Mesenteric fat pad (tissue), 1 donor: Measurements from ENCODE around the gene BOK. TPM values are rescaled to one million over a fixed set of nuclear protein-coding genes. Genes with fewer than 3 reads are reported as not detected.

ENCODE experiments used
- DNase-seq: peaks from one replicate; pipeline ENCODE4 v3.0.0-alpha.2; 2020; ENCODE audit warnings: low spot score
- total RNA-seq: library from RNA; stranded (reverse); fragmentation: NEBNext Ultra II Directional; extraction: Animal tissue kit (Norgen Biotek cat#: 25700); gene quantifications from one replicate; pipeline ENCODE4 v1.2.1, GENCODE V29; 2021
- donor health status: DM: yes; HTN: yes; CAD: no.

The BOK gene
- total RNA-seq, 1 donor from 2014 or later, result 115 TPM

- DNase-seq, result no peak
Observed at GRCh38 chr2:241598061-241598460, 39.5 kb downstream of the BOK start.

- no peak for DNase-seq
Observed at GRCh38 chr2:241598487-241598886, 39.9 kb downstream of the BOK start.

DNA sequence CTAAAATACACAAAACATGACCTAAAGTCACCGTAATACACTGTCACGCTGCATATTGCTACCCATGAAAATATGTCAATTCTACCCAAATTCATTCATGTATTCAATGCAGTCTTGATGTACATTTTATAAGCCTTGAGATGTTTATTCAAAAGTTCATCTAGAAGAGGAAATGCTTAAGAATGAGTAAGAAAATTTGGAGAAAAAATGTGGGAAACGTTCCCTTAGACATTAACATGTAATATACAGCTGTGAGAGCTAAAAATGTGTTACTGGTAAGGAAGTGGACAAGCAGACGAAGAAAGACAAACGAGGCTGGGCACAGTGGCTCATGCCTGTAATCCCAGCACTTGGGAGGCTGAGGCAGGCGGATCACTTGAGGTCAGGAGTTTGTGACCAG is 41.1 kb downstream of the BOK start:
- no peak for DNase-seq

- DNase-seq, result no peak
Observed at GRCh38 chr2:241601841-241602240, 43.3 kb downstream of the BOK start.

DNA sequence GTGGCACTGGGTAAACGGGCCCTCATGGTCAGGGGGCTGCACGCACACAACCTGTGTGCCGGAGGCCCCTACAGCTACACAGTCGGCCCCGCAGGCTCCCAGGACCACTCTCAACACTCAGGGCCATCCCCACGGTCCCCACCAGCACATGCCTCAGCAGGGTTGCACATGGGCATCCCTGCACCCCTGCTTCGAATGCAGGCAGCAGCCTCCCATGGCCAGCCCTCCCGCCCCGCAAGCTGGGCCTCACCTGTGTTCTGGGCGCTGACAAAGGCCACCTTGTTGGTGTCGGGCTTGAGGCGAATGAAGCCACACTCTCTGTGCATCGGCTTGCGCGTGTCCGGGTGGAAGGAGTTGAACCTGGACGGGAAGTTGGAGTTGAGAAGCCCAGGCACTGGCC is 44.2 kb downstream of the BOK start:
- no peak for DNase-seq

DNA sequence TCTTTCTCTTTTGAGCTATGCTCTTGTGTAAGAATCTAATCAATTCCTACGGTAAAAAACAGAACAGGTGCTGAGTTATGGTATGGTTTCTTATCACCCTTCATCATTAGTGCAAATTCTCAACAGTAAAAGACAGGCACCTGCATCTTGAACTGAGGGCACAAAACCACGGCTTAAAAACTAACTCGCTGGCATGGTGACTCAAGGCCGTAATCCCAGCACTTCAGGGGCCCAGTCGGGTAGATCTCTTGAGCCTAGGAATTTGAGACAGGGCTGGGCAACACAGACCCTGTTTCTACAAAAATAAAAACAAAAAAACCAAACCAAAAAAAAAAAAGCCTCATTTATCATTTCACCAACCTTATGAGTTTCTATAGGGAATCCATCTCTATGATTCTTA is 45.1 kb downstream of the BOK start:
- DNase-seq, result no peak

DNA sequence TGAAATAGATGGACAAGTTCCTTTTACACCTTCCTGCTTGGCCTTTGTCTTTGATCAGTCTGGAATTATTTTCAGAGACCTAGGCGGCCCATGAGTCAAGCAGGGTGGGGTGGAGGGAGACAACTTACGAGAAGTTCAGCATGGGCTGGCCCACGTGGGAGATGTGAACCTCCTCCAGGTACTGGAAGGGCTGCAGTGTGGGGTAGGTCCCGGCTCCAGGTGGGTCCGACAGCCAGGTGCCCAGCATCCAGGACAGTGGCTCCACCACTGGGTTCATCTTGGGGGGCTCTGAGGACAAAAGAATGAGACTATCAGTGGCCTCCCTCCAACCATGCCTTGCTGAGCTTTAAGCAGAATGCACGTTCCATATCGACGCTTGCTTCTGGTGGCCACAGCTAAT is 47.6 kb downstream of the BOK start:
- no peak for DNase-seq

GRCh38 chr2:241607162-241607885 is 48.8 kb downstream of the BOK start:
- no peak for DNase-seq

GRCh38 chr2:241608881-241609280 is 50.3 kb downstream of the BOK start:
- DNase-seq, result no peak

GRCh38 chr2:241609859-241610793 is 51.6 kb downstream of the BOK start:
- peak; percentile 95 for DNase-seq

DNA sequence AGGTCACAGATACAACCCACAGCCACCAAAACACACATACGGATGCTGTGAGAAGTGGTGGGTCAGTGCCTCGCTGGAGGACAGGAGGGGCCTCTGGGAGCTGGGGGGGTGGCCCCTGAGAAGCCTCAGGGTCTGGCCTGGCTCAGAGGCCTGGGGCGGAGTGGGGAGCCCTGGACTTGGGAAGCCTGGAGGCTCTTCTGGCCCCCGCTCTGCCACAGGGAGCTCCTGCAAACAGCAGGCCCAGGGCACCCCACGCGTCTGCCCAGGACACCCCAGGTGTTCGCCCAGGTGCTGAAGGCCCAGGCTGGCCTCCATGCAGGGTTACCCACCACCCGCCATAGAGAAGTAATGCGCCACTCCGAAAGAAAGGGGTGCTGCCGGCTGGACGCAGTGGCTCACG is 52.5 kb downstream of the BOK start:
- no peak for DNase-seq

GRCh38 chr2:241612156-241613016 is 53.8 kb downstream of the BOK start:
- DNase-seq, result no peak

DNA sequence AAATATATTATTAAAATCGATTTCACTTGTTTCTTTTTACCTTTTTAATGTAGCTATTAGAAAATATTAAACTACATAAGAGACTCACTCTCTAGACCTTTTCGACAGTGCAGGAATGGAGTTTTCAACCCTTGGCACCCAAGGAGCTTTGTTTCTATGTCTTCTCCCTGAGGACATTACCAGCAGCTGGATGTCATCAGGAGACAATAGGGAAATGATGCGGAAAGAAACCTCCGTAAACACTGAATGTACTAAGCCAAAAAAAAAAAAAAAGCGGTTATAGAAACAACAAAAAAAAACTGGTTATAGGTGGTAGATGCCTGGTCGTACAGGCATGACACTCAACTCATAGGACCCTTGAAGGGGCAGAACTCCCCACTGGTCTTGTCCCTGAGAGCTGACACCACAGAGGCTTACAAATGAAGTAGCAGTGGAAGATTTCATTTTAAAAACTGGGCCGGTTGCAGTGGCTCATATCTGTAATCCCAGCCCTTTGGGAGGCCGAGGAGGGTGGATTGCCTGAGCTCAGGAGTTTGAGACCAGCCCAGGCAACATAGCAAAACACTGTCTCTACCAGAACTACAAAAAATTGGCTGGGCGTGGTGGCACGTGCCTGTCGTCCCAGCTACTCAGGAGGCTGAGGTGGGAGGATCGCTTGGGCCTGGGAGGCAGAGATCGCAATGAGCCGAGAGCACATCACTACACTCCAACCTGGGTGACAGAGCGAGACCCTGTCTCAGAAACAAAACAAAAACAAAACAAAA is 54.7 kb downstream of the BOK start:
- DNase-seq, result no peak

DNA sequence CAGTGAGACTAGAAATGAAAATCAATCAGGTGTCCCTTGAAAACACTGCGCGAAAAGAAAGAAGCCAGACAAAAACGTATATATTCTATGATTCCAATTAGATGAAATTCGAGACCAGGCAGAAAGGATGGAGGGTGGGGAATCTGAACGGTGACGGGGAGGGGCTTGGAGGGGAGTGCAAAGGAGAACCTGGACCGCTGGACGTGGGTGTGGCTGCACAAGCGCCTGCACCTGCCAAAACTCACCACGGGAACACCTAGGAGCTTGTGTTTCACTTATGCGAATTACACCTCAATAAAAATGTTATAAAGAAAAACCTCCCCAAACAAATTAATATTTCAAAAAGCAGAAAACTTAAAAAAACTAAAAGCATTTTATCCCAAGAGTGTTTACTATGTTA is 56.5 kb downstream of the BOK start:
- DNase-seq, result no peak

- DNase-seq, result no peak
Observed at GRCh38 chr2:241615522-241616052, 57.0 kb downstream of the BOK start.

DNA sequence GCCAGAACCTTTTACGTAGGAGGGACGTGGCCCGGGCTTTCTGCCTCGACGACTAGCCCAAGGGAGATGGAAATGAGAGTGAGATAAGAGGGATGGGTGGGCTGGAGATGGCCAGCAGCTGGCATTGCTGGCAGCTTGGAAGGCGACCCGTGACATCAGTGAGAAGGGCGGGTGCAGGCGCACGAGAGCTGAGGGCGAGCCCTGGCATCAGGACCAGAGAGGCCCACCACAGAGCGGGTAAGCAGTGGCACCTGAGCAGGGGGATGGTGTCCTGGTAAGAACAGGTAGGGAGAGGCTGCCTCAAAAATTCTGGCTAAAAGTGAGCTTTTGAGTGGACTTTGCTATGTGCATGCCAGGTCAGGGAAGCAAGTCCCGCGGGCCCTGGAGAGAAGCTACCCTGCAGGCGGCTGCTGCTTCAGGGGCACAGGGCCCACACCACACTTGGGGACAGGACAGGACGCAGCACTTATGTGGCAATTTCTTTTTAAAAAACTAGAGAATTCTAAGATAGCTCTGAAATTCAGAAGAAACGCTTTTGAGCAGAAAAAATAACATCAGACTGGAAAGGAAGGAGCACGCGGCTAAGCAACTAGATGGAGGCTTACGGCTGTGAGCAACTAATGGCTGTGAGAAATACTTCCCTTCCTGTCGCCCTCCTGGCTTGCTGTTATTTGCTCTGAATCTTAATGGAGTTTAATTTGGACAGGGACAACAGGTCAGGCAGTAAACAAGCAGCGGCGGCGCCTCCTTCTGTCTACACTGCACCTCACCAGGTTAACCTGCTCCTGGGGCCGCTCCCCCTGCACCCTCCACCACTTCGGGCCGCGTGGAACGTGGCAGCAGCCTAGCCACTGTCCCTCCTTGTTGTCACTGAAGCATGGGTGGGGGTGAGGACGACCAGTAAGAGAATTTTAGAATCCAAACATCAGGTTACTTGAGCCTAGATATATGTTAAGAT is 57.9 kb downstream of the BOK start:
- no peak for DNase-seq

DNA sequence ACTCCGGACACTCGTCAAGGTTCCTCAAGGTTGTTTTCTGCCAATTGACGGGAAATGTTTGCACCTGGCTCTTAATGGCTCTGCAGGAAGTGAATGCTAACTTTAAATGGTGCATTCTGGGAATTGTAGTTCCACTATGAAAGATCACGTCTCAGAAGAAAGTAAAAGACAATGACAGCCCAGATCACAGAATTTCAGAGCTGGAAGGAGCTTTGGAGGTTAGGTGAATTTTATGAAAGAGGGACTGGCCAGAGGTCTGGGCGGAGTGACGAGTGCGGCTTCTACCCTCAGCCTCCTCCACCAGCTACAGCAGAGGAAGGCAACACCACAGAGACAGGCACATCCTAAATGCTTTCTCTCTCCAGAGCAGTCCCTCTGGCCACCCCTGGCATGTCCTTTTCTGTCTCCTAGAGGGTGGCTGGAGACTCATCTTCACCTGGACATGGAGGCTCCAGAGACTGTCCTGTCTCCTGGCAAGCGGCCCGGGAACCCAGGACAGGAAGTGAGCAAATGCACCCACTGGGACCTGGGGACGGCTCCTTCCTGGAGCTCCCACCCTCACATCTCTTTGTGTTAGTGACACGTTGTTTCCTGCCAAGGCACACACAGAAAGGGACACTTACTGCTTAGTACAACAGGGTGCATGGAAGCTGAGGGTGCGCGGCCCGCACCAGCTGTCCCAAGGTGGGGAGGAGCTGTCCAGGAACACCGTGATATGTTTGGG is 59.0 kb downstream of the BOK start:
- no peak for DNase-seq

GRCh38 chr2:241618296-241618805 is 59.8 kb downstream of the BOK start:
- no peak for DNase-seq
